Measurements from ENCODE around the gene MRPL40.

The MRPL40 gene

GRCh38 chr22:19448739-19449421 is 16.5 kb downstream of the MRPL40 start:
- DNase-seq (ENCODE audit: low spot score), result no peak
- CTCF ChIA-PET, result no interaction called here

GRCh38 chr22:19449422-19449767 is 17.1 kb downstream of the MRPL40 start:
- ChIA-PET POLR2A (ENCODE audit: low non-redundant PET) (no interaction called here), CTCF (no interaction called here)

More at GRCh38 chr22:19448739-19449421, 16.5 kb downstream of the MRPL40 start:
- POLR2A ChIA-PET (ENCODE audit: low non-redundant PET), result no interaction called here
- H3K27ac ChIP-seq, result peak overlapping the region; percentile 95
- no peak for TF ChIP-seq CTCF (conservative IDR thresholded peaks at IDR 0.05; ENCODE audit: low read depth)

GRCh38 chr22:19450363-19451175 is 18.2 kb downstream of the MRPL40 start:
- DNase-seq (ENCODE audit: low spot score), result no peak
- POLR2A ChIA-PET (ENCODE audit: low non-redundant PET), result no interaction called here
- no peak overlapping the region for H3K27ac ChIP-seq
- CTCF ChIA-PET, result no interaction called here
- TF ChIP-seq CTCF (conservative IDR thresholded peaks at IDR 0.05; ENCODE audit: low read depth), result no peak

More at GRCh38 chr22:19449422-19449767, 17.1 kb downstream of the MRPL40 start:
- TF ChIP-seq CTCF (conservative IDR thresholded peaks at IDR 0.05; ENCODE audit: low read depth), result no peak
- no peak for DNase-seq (ENCODE audit: low spot score)
- peak overlapping the region; percentile 95 for H3K27ac ChIP-seq

GRCh38 chr22:19451570-19451969 is 19.2 kb downstream of the MRPL40 start:
- CTCF ChIA-PET, result no interaction called here
- POLR2A ChIA-PET (ENCODE audit: low non-redundant PET), result no interaction called here
- TF ChIP-seq CTCF (conservative IDR thresholded peaks at IDR 0.05; ENCODE audit: low read depth), result no peak
- H3K27ac ChIP-seq, result no peak overlapping the region
- DNase-seq (ENCODE audit: low spot score), result no peak

GRCh38 chr22:19453718-19454117 is 21.4 kb downstream of the MRPL40 start:
- POLR2A ChIA-PET (ENCODE audit: low non-redundant PET), result no interaction called here
- no peak for TF ChIP-seq CTCF (conservative IDR thresholded peaks at IDR 0.05; ENCODE audit: low read depth)
- CTCF ChIA-PET, result interaction anchor here (0.5 kb wide), 1 partner anchor 226 kb away, joined by 3 read pairs; no protein-coding TSS in a partner anchor
- H3K27ac ChIP-seq, result no peak overlapping the region
- DNase-seq (ENCODE audit: low spot score), result no peak

GRCh38 chr22:19454156-19454555 is 21.8 kb downstream of the MRPL40 start:
- CTCF ChIA-PET, result interaction anchor here (0.5 kb wide), 1 partner anchor 226 kb away, joined by 3 read pairs; no protein-coding TSS in a partner anchor

More at GRCh38 chr22:19454156-19454555, 21.8 kb downstream of the MRPL40 start:
- no peak overlapping the region for H3K27ac ChIP-seq
- TF ChIP-seq CTCF (conservative IDR thresholded peaks at IDR 0.05; ENCODE audit: low read depth), result no peak
- POLR2A ChIA-PET (ENCODE audit: low non-redundant PET), result no interaction called here
- no peak for DNase-seq (ENCODE audit: low spot score)
